ENCODE measurements around the gene CNN1.
"Not testable (repeated sequence)": the region's sequence is repeated elsewhere in the genome, so short reads cannot be mapped to it uniquely, and the experiment has no call there.

DNA sequence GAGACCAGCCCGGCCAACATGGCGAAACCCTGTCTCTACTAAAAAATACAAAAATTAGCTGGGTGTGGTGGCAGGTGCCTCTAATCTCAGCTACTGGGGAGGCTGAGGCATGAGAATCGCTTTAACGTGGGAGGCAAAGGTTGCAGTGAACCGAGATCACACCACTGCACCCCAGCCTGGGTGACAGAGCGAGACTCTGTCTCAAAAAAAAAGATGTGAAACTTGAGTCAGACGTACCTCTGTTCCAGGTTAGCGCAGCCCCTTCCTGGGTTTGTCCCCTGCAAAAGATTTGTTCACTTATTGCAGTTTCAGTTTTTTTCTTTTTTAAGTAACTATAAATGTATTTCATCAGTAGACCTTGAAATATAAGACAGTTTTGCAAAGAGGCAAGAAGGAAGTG lies 61.1 kb downstream of the CNN1 start:
- TF ChIP-seq, protein P1, sequence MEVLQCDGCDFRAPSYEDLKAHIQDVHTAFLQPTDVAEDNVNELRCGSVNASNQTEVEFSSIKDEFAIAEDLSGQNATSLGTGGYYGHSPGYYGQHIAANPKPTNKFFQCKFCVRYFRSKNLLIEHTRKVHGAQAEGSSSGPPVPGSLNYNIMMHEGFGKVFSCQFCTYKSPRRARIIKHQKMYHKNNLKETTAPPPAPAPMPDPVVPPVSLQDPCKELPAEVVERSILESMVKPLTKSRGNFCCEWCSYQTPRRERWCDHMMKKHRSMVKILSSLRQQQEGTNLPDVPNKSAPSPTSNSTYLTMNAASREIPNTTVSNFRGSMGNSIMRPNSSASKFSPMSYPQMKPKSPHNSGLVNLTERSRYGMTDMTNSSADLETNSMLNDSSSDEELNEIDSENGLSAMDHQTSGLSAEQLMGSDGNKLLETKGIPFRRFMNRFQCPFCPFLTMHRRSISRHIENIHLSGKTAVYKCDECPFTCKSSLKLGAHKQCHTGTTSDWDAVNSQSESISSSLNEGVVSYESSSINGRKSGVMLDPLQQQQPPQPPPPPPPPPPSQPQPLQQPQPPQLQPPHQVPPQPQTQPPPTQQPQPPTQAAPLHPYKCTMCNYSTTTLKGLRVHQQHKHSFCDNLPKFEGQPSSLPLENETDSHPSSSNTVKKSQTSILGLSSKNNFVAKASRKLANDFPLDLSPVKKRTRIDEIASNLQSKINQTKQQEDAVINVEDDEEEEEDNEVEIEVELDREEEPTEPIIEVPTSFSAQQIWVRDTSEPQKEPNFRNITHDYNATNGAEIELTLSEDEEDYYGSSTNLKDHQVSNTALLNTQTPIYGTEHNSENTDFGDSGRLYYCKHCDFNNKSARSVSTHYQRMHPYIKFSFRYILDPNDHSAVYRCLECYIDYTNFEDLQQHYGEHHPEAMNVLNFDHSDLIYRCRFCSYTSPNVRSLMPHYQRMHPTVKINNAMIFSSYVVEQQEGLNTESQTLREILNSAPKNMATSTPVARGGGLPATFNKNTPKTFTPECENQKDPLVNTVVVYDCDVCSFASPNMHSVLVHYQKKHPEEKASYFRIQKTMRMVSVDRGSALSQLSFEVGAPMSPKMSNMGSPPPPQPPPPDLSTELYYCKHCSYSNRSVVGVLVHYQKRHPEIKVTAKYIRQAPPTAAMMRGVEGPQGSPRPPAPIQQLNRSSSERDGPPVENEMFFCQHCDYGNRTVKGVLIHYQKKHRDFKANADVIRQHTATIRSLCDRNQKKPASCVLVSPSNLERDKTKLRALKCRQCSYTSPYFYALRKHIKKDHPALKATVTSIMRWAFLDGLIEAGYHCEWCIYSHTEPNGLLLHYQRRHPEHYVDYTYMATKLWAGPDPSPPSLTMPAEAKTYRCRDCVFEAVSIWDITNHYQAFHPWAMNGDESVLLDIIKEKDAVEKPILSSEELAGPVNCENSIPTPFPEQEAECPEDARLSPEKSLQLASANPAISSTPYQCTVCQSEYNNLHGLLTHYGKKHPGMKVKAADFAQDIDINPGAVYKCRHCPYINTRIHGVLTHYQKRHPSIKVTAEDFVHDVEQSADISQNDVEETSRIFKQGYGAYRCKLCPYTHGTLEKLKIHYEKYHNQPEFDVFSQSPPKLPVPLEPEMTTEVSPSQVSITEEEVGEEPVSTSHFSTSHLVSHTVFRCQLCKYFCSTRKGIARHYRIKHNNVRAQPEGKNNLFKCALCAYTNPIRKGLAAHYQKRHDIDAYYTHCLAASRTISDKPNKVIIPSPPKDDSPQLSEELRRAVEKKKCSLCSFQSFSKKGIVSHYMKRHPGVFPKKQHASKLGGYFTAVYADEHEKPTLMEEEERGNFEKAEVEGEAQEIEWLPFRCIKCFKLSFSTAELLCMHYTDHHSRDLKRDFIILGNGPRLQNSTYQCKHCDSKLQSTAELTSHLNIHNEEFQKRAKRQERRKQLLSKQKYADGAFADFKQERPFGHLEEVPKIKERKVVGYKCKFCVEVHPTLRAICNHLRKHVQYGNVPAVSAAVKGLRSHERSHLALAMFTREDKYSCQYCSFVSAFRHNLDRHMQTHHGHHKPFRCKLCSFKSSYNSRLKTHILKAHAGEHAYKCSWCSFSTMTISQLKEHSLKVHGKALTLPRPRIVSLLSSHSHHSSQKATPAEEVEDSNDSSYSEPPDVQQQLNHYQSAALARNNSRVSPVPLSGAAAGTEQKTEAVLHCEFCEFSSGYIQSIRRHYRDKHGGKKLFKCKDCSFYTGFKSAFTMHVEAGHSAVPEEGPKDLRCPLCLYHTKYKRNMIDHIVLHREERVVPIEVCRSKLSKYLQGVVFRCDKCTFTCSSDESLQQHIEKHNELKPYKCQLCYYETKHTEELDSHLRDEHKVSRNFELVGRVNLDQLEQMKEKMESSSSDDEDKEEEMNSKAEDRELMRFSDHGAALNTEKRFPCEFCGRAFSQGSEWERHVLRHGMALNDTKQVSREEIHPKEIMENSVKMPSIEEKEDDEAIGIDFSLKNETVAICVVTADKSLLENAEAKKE (CRISPR knock-in tag; IDR thresholded peaks at IDR 0.05): not testable (repeated sequence)
- TF ChIP-seq, protein P2, sequence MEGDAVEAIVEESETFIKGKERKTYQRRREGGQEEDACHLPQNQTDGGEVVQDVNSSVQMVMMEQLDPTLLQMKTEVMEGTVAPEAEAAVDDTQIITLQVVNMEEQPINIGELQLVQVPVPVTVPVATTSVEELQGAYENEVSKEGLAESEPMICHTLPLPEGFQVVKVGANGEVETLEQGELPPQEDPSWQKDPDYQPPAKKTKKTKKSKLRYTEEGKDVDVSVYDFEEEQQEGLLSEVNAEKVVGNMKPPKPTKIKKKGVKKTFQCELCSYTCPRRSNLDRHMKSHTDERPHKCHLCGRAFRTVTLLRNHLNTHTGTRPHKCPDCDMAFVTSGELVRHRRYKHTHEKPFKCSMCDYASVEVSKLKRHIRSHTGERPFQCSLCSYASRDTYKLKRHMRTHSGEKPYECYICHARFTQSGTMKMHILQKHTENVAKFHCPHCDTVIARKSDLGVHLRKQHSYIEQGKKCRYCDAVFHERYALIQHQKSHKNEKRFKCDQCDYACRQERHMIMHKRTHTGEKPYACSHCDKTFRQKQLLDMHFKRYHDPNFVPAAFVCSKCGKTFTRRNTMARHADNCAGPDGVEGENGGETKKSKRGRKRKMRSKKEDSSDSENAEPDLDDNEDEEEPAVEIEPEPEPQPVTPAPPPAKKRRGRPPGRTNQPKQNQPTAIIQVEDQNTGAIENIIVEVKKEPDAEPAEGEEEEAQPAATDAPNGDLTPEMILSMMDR (conservative IDR thresholded peaks at IDR 0.05; ENCODE audit: low read depth in 2 of 2): not testable (repeated sequence)
- not testable (repeated sequence) for TF ChIP-seq EZH2phosphoT487 (IDR thresholded peaks at IDR 0.05; ENCODE audit: unreplicated experiment); CREB1 (CRISPR knock-in tag; IDR thresholded peaks at IDR 0.05; ENCODE audit: low read depth); POLR2AphosphoS5 (IDR thresholded peaks at IDR 0.05; ENCODE audit: low read depth); EZH2 (IDR thresholded peaks at IDR 0.05; ENCODE audit: low read depth, unreplicated experiment); ZNF331 (CRISPR knock-in tag; IDR thresholded peaks at IDR 0.05; ENCODE audit: low read depth)
- TF ChIP-seq, protein P3, sequence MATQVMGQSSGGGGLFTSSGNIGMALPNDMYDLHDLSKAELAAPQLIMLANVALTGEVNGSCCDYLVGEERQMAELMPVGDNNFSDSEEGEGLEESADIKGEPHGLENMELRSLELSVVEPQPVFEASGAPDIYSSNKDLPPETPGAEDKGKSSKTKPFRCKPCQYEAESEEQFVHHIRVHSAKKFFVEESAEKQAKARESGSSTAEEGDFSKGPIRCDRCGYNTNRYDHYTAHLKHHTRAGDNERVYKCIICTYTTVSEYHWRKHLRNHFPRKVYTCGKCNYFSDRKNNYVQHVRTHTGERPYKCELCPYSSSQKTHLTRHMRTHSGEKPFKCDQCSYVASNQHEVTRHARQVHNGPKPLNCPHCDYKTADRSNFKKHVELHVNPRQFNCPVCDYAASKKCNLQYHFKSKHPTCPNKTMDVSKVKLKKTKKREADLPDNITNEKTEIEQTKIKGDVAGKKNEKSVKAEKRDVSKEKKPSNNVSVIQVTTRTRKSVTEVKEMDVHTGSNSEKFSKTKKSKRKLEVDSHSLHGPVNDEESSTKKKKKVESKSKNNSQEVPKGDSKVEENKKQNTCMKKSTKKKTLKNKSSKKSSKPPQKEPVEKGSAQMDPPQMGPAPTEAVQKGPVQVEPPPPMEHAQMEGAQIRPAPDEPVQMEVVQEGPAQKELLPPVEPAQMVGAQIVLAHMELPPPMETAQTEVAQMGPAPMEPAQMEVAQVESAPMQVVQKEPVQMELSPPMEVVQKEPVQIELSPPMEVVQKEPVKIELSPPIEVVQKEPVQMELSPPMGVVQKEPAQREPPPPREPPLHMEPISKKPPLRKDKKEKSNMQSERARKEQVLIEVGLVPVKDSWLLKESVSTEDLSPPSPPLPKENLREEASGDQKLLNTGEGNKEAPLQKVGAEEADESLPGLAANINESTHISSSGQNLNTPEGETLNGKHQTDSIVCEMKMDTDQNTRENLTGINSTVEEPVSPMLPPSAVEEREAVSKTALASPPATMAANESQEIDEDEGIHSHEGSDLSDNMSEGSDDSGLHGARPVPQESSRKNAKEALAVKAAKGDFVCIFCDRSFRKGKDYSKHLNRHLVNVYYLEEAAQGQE (IDR thresholded peaks at IDR 0.05; ENCODE audit: unreplicated experiment): not testable (repeated sequence)

Measured in GM23338 (cell line).